Ishikawa (cell line): ENCODE measurements around the gene ADPRH.

Experiments used
- CEBPB ChIP-seq: IDR thresholded peaks from 2 replicates; pipeline ENCODE4 v1.6.1; 2012
- CREB1 ChIP-seq: IDR thresholded peaks from 2 replicates; pipeline ENCODE4 v1.6.1; 2012; ENCODE audit warnings: low read depth
- EGR1 ChIP-seq: IDR thresholded peaks from 2 replicates; pipeline ENCODE4 v1.6.1; 2012
- EP300 ChIP-seq: IDR thresholded peaks from 2 replicates; pipeline ENCODE4 v1.6.1; 2012; ENCODE audit warnings: borderline replicate concordance
- FOXM1 ChIP-seq: IDR thresholded peaks from 2 replicates; pipeline ENCODE4 v1.6.1; 2012; ENCODE audit warnings: low read depth, borderline replicate concordance
- MAX ChIP-seq: IDR thresholded peaks from 2 replicates; pipeline ENCODE4 v1.6.1; 2012
- NFIC ChIP-seq: IDR thresholded peaks from 2 replicates; pipeline ENCODE4 v1.6.1; 2012
- RAD21 ChIP-seq: IDR thresholded peaks from 2 replicates; pipeline ENCODE4 v1.6.1; 2012; ENCODE audit warnings: low read depth
- REST ChIP-seq: IDR thresholded peaks from 2 replicates; pipeline ENCODE4 v1.6.1; 2012; ENCODE audit warnings: low read depth, mild to moderate bottlenecking
- TAF1 ChIP-seq: IDR thresholded peaks from 2 replicates; pipeline ENCODE4 v1.6.1; 2012; ENCODE audit warnings: low read depth, mild to moderate bottlenecking
- TCF12 ChIP-seq: IDR thresholded peaks from 2 replicates; pipeline ENCODE4 v1.6.1; 2012; ENCODE audit warnings: low read depth
- TEAD4 ChIP-seq: IDR thresholded peaks from 2 replicates; pipeline ENCODE4 v1.6.1; 2012
- USF1 ChIP-seq: IDR thresholded peaks from 2 replicates; pipeline ENCODE4 v1.6.1; 2012
- YY1 ChIP-seq: IDR thresholded peaks from 2 replicates; pipeline ENCODE4 v1.6.1; 2012; ENCODE audit warnings: low read depth
- ZBTB7A ChIP-seq: IDR thresholded peaks from 2 replicates; pipeline ENCODE4 v1.6.1; 2012; ENCODE audit warnings: low read depth

ADPRH gene

GRCh38 chr3:119632829-119633228, 53.5 kb downstream of the ADPRH start:
- TF ChIP-seq TCF12 (no peak), TEAD4 (no peak), USF1 (no peak), ZBTB7A (no peak), RAD21 (no peak), EP300 (no peak), CREB1 (no peak), CEBPB (no peak), TAF1 (no peak), EGR1 (no peak), FOXM1 (no peak)

- TF ChIP-seq RAD21 (no peak), REST (no peak), FOXM1 (no peak), MAX (no peak), EP300 (no peak), YY1 (no peak), USF1 (no peak), TAF1 (no peak), CEBPB (no peak), TCF12 (no peak), ZBTB7A (no peak), EGR1 (no peak), NFIC (no peak), CREB1 (no peak)
Measured at GRCh38 chr3:119635719-119636118, 56.4 kb downstream of the ADPRH start.

DNA sequence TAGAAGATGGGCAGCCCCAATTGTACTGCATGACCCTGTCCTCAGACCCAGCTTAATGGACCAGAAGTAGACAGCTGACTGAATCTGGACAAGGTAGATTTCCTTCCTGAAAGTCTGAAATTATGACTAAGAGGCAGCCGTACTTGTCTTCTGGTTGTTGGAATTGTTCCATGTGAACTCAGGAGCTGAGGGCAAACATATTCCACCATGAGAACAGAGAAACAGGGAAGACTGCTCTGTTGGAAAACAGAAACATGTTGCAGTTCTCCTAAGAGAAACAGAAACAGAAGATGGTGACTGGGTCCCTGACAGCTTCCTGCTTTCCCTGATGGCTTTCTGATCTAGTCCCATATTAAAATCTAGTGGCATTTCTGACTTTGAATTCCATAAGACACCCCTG, 57.0 kb downstream of the ADPRH start:
- TF ChIP-seq TCF12 (no peak), EGR1 (no peak), YY1 (no peak), CEBPB (no peak), USF1 (no peak), MAX (no peak), RAD21 (no peak), NFIC (no peak), FOXM1 (no peak), CREB1 (no peak), EP300 (no peak), REST (no peak), TEAD4 (no peak), ZBTB7A (no peak), TAF1 (no peak)

DNA sequence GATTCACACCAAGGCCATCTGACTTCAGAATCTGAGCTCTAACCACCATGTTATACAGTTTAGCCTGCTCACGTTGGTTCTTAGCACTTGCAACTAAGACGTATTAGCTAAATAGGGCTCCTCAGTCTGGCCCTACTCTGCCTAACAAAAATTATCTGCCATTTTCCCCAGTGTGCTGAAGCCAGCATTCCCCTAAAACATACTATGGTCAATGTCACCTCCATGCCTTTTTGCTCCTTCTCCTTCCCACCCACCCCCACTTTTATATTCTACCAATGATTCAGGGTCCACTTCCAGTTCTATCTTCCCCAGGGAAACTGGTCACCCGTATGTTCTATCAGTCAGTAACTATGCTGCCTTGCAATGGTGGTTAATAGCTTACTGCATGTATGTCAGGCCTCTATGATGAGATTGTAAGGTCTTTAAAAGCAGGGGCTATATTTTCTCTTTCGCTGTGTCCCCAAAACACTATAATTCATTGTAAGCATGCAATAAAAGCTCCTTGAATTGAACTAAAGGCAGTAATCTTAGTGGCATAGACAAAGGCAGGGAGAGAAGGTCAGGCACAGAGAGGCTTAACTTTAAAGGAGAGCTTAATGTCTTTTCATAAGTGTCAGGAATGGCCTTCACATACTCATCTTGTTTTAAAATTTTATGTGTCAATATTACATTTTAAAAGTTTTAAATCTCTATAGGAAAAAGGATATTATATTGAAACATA, 57.8 kb downstream of the ADPRH start:
- no peak for TF ChIP-seq EP300
- no peak for TF ChIP-seq TEAD4
- no peak for TF ChIP-seq ZBTB7A
- TF ChIP-seq CEBPB: no peak
- no peak for TF ChIP-seq TAF1
- TF ChIP-seq YY1: no peak
- no peak for TF ChIP-seq RAD21
- no peak for TF ChIP-seq TCF12
- TF ChIP-seq REST: no peak
- no peak for TF ChIP-seq NFIC
- TF ChIP-seq FOXM1: no peak
- TF ChIP-seq EGR1: no peak
- TF ChIP-seq USF1: no peak
- no peak for TF ChIP-seq MAX
- TF ChIP-seq CREB1: no peak
